Tibial nerve (tissue), 3 donors: ENCODE data around the gene NR3C1.

ENCODE experiments used
- CTCF ChIP-seq, 5 experiments: fragments of 200-600 bp in 3 of 5; fragments of 450-650 bp in 2 of 5; sonication (generic) in 3 of 5; IDR thresholded peaks; one replicate each; pipeline ENCODE4 v1.5.1; 2016 to 2019; ENCODE audit warnings: antibody characterized with exemption in 5 of 5, mild to moderate bottlenecking in 3 of 5, moderate library complexity in 2 of 5
- POLR2A ChIP-seq, 2 donors: fragments of 450-650 bp; IDR thresholded peaks; one replicate each; pipeline ENCODE4 v1.6.1; 2017; ENCODE audit warnings: antibody characterized with exemption in 2 of 2, mild to moderate bottlenecking in 2 of 2, moderate library complexity in 2 of 2

GRCh38 chr5:143347698-143348344, 55.7 kb downstream of the NR3C1 start:
- TF ChIP-seq CTCF (IDR thresholded peaks at IDR 0.05), result no peak
- no peak for TF ChIP-seq POLR2A (IDR thresholded peaks at IDR 0.05)
